Mesenchymal stem cell (in vitro differentiated cells and primary cell): ENCODE data around the gene BABAM2.

Experiments
- DNase-seq: peaks from one replicate; pipeline ENCODE4 v3.0.0-alpha.2; 2013
- H2AFZ ChIP-seq: one replicate; pipeline ENCODE4 v1.6.1; 2013; ENCODE audit warnings: low read depth, mild to moderate bottlenecking, control low read depth, inconsistent platforms, low read length, moderate library complexity
- H2AK5ac ChIP-seq: 2 replicates; pipeline ENCODE4 v1.6.1; 2013; ENCODE audit warnings: low read length, moderate library complexity, mild to moderate bottlenecking, inconsistent platforms; ENCODE audit not compliant: severe bottlenecking
- H2BK120ac ChIP-seq: one replicate; pipeline ENCODE4 v1.6.1; 2013; ENCODE audit warnings: low read depth, mild to moderate bottlenecking, inconsistent platforms, low read length, moderate library complexity
- H2BK12ac ChIP-seq, 2 experiments: one replicate each; pipeline ENCODE4 v1.6.1; 2013; ENCODE audit warnings: inconsistent platforms in 2 of 2, low read length in 2 of 2, mild to moderate bottlenecking in 2 of 2, moderate library complexity in 2 of 2, control low read depth in 1 of 2
- H2BK15ac ChIP-seq: one replicate; pipeline ENCODE4 v1.6.1; 2013; ENCODE audit warnings: mild to moderate bottlenecking, low read depth, inconsistent platforms; ENCODE audit not compliant: poor library complexity, severe bottlenecking
- H2BK5ac ChIP-seq: 2 replicates; pipeline ENCODE4 v1.6.1; 2013; ENCODE audit warnings: low read depth, mild to moderate bottlenecking, low read length, control low read depth, inconsistent platforms; ENCODE audit not compliant: poor library complexity, severe bottlenecking
- H3K14ac ChIP-seq, 2 experiments: one replicate each; pipeline ENCODE4 v1.6.1; 2013; ENCODE audit warnings: inconsistent platforms in 2 of 2, low read length in 2 of 2, control low read depth in 1 of 2, mild to moderate bottlenecking in 1 of 2, moderate library complexity in 1 of 2
- H3K18ac ChIP-seq, 2 experiments: one replicate each; pipeline ENCODE4 v1.6.1; 2013; ENCODE audit warnings: inconsistent platforms in 2 of 2, low read length in 2 of 2, control low read depth in 1 of 2, low read depth in 1 of 2, mild to moderate bottlenecking in 1 of 2
- H3K23ac ChIP-seq, 2 experiments: one replicate each; pipeline ENCODE4 v1.6.1; 2013; ENCODE audit warnings: inconsistent platforms in 2 of 2, low read length in 2 of 2, mild to moderate bottlenecking in 2 of 2, moderate library complexity in 2 of 2, control low read depth in 1 of 2
- H3K27ac ChIP-seq: 2 replicates; pipeline ENCODE4 v1.5.1; 2013; ENCODE audit warnings: mild to moderate bottlenecking, moderate library complexity, low read length, control low read depth, inconsistent platforms; ENCODE audit not compliant: poor library complexity, severe bottlenecking
- H3K27me3 ChIP-seq, 2 experiments: 2 replicates each; pipeline versions ENCODE4 v1.6.1 to v1.7.0; 2013; ENCODE audit warnings: low read length in 2 of 2, mild to moderate bottlenecking in 2 of 2, moderate library complexity in 2 of 2, control low read depth in 1 of 2, inconsistent platforms in 1 of 2; ENCODE audit not compliant: control insufficient read depth in 1 of 2, insufficient read depth in 1 of 2
- H3K36me3 ChIP-seq, 2 experiments: 2 replicates each; pipeline versions ENCODE4 v1.6.1 to v1.7.0; 2013; ENCODE audit warnings: low read length in 2 of 2, control low read depth in 1 of 2, inconsistent platforms in 1 of 2, low read depth in 1 of 2, mild to moderate bottlenecking in 1 of 2; ENCODE audit not compliant: insufficient read depth in 2 of 2, control insufficient read depth in 1 of 2
- H3K4ac ChIP-seq, 2 experiments: one replicate each; pipeline ENCODE4 v1.6.1; 2013; ENCODE audit warnings: inconsistent platforms in 2 of 2, low read length in 2 of 2, mild to moderate bottlenecking in 2 of 2, moderate library complexity in 2 of 2, control low read depth in 1 of 2, low read depth in 1 of 2
- H3K4me1 ChIP-seq: 2 replicates; pipeline ENCODE4 v1.6.1; 2013; ENCODE audit warnings: low read depth, low read length, control low read depth; ENCODE audit not compliant: control insufficient read depth, insufficient read depth
- H3K4me2 ChIP-seq: 2 replicates; pipeline ENCODE4 v1.6.1; 2013; ENCODE audit warnings: low read length, mild to moderate bottlenecking, inconsistent platforms; ENCODE audit not compliant: poor library complexity, severe bottlenecking
- H3K4me3 ChIP-seq, 2 experiments: 2 replicates each; pipeline versions ENCODE4 v1.5.1 to v1.7.0; 2013; ENCODE audit warnings: low read length in 2 of 2, mild to moderate bottlenecking in 2 of 2, control low read depth in 1 of 2, low read depth in 1 of 2; ENCODE audit not compliant: insufficient read depth in 1 of 2
- H3K79me1 ChIP-seq: replicated peaks from 2 replicates; pipeline ENCODE4 v1.6.1; 2013; ENCODE audit warnings: mild to moderate bottlenecking, control low read depth, low read length, inconsistent platforms; ENCODE audit not compliant: poor library complexity, severe bottlenecking
- H3K9ac ChIP-seq: 2 replicates; pipeline ENCODE4 v1.7.0; 2013; ENCODE audit warnings: mild to moderate bottlenecking, low read length, moderate library complexity
- H3K9me3 ChIP-seq: 2 replicates; pipeline ENCODE4 v1.7.0; 2013; ENCODE audit warnings: mild to moderate bottlenecking, low read length; ENCODE audit not compliant: control insufficient read depth
- H4K8ac ChIP-seq: one replicate; pipeline ENCODE4 v1.6.1; 2013; ENCODE audit warnings: inconsistent platforms, mild to moderate bottlenecking, low read length, moderate library complexity
- H4K91ac ChIP-seq: one replicate; pipeline ENCODE4 v1.6.1; 2013; ENCODE audit warnings: mild to moderate bottlenecking, low read length, inconsistent platforms
- WGBS: methylation state at CpG from one replicate; pipeline ENCODE4 v1.1.7; 2013; ENCODE audit warnings: mixed read lengths; 5-methylcytosine and 5-hydroxymethylcytosine counted together

The BABAM2 gene

DNA sequence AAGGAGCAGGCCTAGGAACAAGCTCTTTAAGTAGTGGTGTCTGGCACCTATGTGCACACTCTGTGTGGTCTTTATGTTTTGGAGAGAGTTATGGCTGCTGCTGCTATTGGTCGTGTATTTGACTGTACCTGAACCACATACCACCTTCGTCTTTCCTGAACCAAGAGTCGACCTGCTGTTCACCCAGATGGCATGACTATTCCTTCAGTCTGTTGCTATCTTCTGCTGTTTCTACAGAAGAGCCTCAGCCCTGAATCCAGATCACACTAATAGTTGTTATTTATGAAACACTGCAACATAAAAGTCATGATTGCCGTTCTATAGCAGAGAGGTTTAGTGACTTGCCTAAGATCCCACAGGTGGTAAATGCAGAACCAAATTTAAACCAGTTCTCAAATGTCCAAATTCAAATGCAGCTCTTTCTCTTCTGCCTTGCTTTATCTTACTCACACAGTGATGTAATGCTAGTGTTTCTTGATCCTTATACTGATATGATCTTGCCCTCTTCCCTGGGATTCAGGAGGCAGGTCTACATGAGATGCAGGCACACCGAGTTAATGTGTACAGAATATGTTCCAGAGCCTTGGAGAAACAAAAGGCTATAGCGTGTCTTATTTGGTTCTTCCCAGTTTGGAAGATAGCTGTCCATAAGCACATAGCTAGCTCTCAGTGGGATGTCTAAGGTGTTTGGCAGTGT lies 380.1 kb downstream of the BABAM2 start:
- H4K8ac ChIP-seq, result no peak overlapping the region
- H3K4me2 ChIP-seq, result no peak overlapping the region
- no peak overlapping the region for H3K27ac ChIP-seq
- H3K79me1 ChIP-seq, result no peaks in the 10 kb centered on the region
- no peak overlapping the region for H3K4ac ChIP-seq
- 92% methylated on average over 6 of the region's 6 CpGs for whole genome bisulfite sequencing
- no peak overlapping the region for H3K18ac ChIP-seq
- no peak overlapping the region for H2BK15ac ChIP-seq
- H3K23ac ChIP-seq, result no peak overlapping the region
- H2BK12ac ChIP-seq, result no peak overlapping the region
- no peak overlapping the region for H3K14ac ChIP-seq
- no peak overlapping the region for H3K4me3 ChIP-seq
- peak overlapping the region; percentile 27 for H2BK120ac ChIP-seq
- no peak for DNase-seq
- H4K91ac ChIP-seq, result no peak overlapping the region
- H3K9ac ChIP-seq, result no peak overlapping the region
- H3K27me3 ChIP-seq, result no peaks in the 10 kb centered on the region
- no peak overlapping the region for H2BK5ac ChIP-seq
- no peaks in the 10 kb centered on the region for H3K9me3 ChIP-seq
- no peak overlapping the region for H2AFZ ChIP-seq
- H3K4me1 ChIP-seq, result peaks cover 12% of the 10 kb centered on the region
- no peaks in the 10 kb centered on the region for H3K36me3 ChIP-seq
- H2AK5ac ChIP-seq, result peak overlapping the region; percentile 81

GRCh38 chr2:28271231-28271918 lies 380.8 kb downstream of the BABAM2 start:
- Histone ChIP-seq H4K91ac (no peak overlapping the region), H2BK5ac (no peak overlapping the region), H3K27ac (no peak overlapping the region), H2BK120ac (peak overlapping the region; percentile 27), H3K9ac (no peak overlapping the region), H2AK5ac (peak overlapping the region; percentile 81), H3K36me3 (no peaks in the 10 kb centered on the region), H3K4me3 (no peak overlapping the region), H2BK15ac (peak overlapping the region; percentile 44), H4K8ac (no peak overlapping the region), H3K4me1 (peaks cover 13% of the 10 kb centered on the region), H3K27me3 (no peaks in the 10 kb centered on the region), H3K4me2 (no peak overlapping the region), H2BK12ac (no peak overlapping the region), H2AFZ (no peak overlapping the region), H3K9me3 (no peaks in the 10 kb centered on the region), H3K79me1 (no peaks in the 10 kb centered on the region), H3K18ac (peak overlapping the region in 1 of 2 experiments; percentile 32), H3K4ac (no peak overlapping the region), H3K23ac (no peak overlapping the region), H3K14ac (no peak overlapping the region)
- WGBS, result 75% methylated on average over 3 of the region's 3 CpGs
- DNase-seq, result no peak

- DNase-seq, result no peak
- Histone ChIP-seq H3K9ac (no peak overlapping the region), H3K27me3 (no peaks in the 10 kb centered on the region), H3K14ac (no peak overlapping the region), H2AFZ (no peak overlapping the region), H3K27ac (no peak overlapping the region), H3K4ac (no peak overlapping the region), H4K8ac (no peak overlapping the region), H2BK5ac (no peak overlapping the region), H4K91ac (no peak overlapping the region), H2BK15ac (no peak overlapping the region), H3K36me3 (no peaks in the 10 kb centered on the region), H3K23ac (no peak overlapping the region), H3K4me2 (no peak overlapping the region), H3K4me1 (peaks cover 15% of the 10 kb centered on the region), H2BK12ac (no peak overlapping the region), H3K9me3 (no peaks in the 10 kb centered on the region), H3K18ac (no peak overlapping the region), H2AK5ac (no peak overlapping the region), H3K4me3 (no peak overlapping the region), H2BK120ac (no peak overlapping the region), H3K79me1 (no peaks in the 10 kb centered on the region)
Measured at GRCh38 chr2:28271919-28272250, 381.4 kb downstream of the BABAM2 start.

DNA sequence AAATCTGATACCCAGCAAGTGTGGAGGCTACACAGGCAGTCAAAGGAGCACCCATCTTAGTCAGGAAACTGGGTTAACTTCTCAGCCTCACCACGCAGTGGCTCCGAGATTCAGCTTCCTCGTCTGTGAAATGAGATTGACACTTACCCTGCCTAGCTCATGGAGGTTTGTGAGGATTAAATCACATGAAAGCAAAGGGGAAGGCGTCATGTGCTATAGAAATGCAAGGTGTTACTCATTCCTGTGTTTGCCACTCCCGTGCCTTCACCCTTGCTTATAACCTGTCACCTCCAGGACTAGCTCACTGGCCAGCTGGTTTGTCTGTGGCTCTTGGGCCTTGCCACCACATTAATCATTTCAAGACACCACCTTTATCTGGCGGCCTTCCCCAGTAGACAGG lies 383.2 kb downstream of the BABAM2 start:
- H2AK5ac ChIP-seq, result no peak overlapping the region

More for the DNA sequence above, 383.2 kb downstream of the BABAM2 start:
- no peak overlapping the region for H3K4ac ChIP-seq
- no peak overlapping the region for H3K23ac ChIP-seq
- peak overlapping the region; percentile 2 to 51 for H2BK12ac ChIP-seq
- 96% methylated on average over 6 of the region's 6 CpGs for WGBS
- no peak overlapping the region for H2BK120ac ChIP-seq
- H3K9me3 ChIP-seq, result no peaks in the 10 kb centered on the region
- no peaks in the 10 kb centered on the region for H3K27me3 ChIP-seq
- no peak overlapping the region for H3K4me3 ChIP-seq
- H3K36me3 ChIP-seq, result no peaks in the 10 kb centered on the region
- no peak overlapping the region for H3K14ac ChIP-seq
- no peak overlapping the region for H2AFZ ChIP-seq
- peaks cover 17% of the 10 kb centered on the region for H3K4me1 ChIP-seq
- no peak overlapping the region for H3K4me2 ChIP-seq
- no peak overlapping the region for H3K27ac ChIP-seq
- H3K79me1 ChIP-seq, result peaks cover 2% of the 10 kb centered on the region
- no peak overlapping the region for H3K18ac ChIP-seq
- no peak for DNase-seq
- no peak overlapping the region for H2BK15ac ChIP-seq
- no peak overlapping the region for H4K91ac ChIP-seq
- no peak overlapping the region for H4K8ac ChIP-seq
- H2BK5ac ChIP-seq, result no peak overlapping the region
- no peak overlapping the region for H3K9ac ChIP-seq
